Measurements from ENCODE around the gene GLRX3.

The GLRX3 gene

GRCh38 chr10:130213286-130214080, 77.3 kb downstream of the GLRX3 start:
- no peak for DNase-seq

DNA sequence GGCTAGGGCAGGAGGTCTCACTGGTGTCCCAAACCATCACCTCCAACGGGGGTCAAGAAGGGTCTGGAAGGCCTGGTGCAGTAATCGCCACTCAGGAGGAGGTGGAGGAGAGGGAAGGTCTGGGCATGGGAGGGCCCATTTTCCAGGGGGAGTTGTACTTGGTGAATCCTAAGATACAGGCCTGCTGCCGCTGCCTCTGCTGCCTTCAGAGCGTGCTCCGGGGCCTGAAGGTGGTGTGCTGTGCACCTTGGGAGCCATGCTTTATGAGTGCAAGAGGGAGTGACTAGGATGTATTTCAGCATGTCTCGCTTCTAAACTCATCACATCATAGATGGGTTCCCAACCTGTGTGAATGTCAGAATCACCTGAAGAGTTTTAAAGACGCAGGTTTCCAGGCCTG, 78.2 kb downstream of the GLRX3 start:
- DNase-seq: no peak

- DNase-seq: no peak
Measured at GRCh38 chr10:130215151-130215930, 79.2 kb downstream of the GLRX3 start.

DNA sequence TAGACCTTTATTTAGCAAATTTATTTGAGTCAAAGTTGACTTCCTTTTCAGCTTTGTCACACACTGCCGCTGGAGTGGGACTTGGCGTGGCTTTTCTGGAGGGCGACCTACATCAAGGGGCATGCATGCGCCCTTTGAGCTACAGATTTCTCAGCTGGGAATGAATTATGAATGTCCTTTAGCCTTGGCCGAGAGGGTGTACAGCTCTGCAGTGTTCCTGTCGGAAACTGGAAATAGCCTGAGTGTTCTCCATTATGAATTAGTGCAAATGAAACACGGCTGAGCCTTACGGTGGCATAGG, 79.7 kb downstream of the GLRX3 start:
- DNase-seq: no peak

- no peak for DNase-seq
Measured at GRCh38 chr10:130218181-130218641, 82.0 kb downstream of the GLRX3 start.

GRCh38 chr10:130218936-130219335, 82.7 kb downstream of the GLRX3 start:
- DNase-seq: no peak

DNA sequence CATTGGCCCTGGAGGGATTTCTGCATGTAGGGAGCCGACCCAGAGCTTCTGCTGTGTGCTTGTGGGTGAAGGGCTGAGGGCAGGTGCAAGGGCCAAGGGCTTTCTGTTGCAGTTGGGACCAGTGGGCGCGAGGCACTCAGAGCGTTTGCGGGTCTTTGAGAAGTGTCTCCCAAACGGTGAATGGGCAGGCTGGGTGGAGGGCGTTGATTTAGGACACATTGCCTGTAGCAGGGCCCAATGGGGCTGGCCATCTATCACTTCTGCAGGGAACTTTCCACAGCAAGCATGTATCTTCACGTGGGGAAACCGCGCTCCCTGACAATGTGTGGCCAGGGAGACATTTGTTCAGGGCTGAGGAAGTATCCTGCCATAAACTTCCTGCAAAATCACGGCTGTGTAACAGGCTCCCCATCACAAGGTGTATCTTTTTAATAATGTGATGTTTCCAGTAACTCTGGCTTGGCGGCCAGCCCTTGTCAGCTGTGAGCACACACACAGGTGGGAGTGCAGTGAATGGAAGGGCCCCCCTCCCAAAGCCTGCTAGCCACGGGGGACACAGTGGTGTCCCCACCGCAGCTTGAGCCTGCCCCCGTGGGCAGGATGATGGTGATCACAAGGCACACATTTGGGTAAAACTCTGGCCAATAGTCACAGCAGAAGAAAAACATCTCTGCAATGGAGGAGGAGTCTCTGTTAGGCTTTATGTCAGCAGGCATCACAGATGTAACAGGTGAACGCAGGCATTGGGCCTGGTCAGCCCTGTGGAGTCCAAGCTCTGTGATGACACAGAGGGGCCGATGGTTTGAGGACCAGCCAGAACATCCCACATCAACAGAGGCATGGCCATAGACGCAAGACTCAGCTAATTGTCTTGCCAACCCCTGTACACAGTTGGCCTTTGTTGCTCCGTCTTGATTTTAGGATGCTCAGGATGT, 84.3 kb downstream of the GLRX3 start:
- no peak for DNase-seq

DNA sequence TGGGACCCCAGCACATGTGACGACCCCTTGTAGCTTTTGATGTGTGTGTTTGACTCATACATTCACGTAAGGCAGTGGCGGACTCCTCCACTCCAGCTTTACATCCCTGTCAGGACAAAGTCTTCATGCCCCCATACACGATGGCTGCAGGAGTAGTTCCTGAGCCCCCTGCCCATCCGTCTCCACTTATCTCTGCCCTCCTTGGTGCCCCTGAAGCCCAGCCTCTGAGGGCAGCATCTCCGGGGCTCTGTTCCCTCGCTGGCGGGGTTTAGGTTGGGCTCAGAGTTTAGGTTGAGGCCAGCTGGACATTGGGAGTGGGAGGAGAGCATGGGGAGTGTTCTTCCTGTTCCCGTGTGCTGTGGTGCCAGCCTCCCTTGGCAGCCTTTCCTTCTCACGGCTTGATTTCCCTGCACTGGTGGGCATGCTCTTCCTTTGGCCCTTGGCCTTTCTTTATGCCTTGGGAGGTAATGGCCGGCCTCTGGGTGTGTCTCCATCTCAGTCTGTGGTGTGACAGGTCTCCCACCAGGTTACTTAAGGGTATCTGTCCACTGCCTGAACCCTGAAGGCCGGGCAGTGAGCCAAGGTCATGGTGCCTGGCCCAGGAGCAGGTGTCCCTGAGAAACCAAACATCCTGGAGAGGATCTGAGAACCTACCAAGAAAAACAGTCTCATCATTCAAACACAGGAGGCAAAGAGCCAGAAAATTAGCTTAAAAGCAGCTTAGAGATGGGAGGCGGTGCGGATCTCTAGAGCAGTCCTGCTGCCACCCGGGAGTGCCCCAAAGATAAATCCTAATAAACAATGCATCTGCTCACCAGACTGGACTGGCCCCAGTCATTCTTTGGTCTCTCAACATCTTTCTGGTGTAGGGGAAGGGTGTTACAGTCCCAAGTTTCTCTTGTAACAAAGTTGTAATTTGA, 85.5 kb downstream of the GLRX3 start:
- no peak for DNase-seq

- DNase-seq: no peak
Measured at GRCh38 chr10:130222381-130222780, 86.2 kb downstream of the GLRX3 start.

- no peak for DNase-seq
Measured at GRCh38 chr10:130224228-130224627, 88.0 kb downstream of the GLRX3 start.

DNA sequence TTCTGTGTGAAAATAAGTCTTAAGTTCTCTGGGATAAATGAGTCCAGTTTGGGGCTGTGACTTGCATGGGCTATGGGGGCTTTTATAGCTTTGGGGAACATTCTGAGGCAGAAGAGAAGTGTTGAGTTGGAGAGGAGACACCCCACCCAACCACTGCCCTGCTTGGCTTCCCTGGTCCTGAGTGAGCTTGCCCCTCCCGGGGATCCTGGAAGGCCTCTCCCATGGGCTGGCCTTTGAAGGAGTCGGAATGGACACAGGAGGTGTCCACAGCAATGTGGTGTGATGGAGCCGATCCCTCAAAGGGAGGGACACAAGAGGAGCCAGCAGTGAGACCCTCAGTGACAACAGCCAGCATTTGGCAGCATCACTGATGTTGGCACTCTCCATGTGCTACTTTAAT, 89.8 kb downstream of the GLRX3 start:
- no peak for DNase-seq

DNA sequence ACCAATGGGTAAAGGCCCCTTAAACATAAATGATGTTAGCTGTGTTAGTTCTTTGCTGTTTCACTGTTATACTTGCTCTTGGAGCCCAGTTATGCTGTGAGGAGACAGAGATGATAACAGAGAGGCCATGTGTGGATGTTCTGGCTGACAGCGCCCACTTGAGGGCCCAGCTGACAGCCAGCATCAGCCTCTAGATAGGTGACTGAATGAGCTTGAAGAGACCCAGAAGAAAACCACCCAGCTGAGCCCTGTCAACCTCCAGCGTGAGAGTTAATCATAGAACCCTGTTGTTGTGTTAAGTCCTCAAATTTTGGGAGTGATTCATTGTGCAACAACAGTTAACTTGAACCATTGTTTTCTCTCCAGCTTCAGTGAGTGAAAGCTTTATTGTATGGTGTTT, 91.7 kb downstream of the GLRX3 start:
- no peak for DNase-seq
